ENCODE data around the gene MEIS3.

Gene MEIS3

GRCh38 chr19:47418692-47419029 is 666 bp downstream of the MEIS3 start (continued):
- TF ChIP-seq PRDM10 (tag by site-specific recombination; IDR thresholded peaks at IDR 0.05) (peak; percentile 85), PRDM4 (tag by site-specific recombination; IDR thresholded peaks at IDR 0.05) (no peak), ZNF639 (tag by site-specific recombination; IDR thresholded peaks at IDR 0.05) (no peak), ZNF404 (tag by site-specific recombination; IDR thresholded peaks at IDR 0.05) (no peak), ZNF76 (tag by site-specific recombination; IDR thresholded peaks at IDR 0.05; ENCODE audit: borderline replicate concordance, low read depth) (peak; percentile 33; the same call in 1 of the 2 replicates), ZNF549 (tag by site-specific recombination; IDR thresholded peaks at IDR 0.05) (no peak), EGR2 (tag by site-specific recombination; IDR thresholded peaks at IDR 0.05; ENCODE audit: low read depth) (peak; percentile 70; the same call in 1 of the 2 replicates), GLI4 (tag by site-specific recombination; IDR thresholded peaks at IDR 0.05) (no peak), ZNF133 (tag by site-specific recombination; IDR thresholded peaks at IDR 0.05) (0 out of 2 replicates have a peak, but pooled peaks have one; percentile 31), ZNF670 (tag by site-specific recombination; IDR thresholded peaks at IDR 0.05; ENCODE audit: low read depth) (no peak), YY1 (tag by site-specific recombination; IDR thresholded peaks at IDR 0.05) (no peak), ZNF677 (tag by site-specific recombination; IDR thresholded peaks at IDR 0.05) (no peak), KLF8 (tag by site-specific recombination; IDR thresholded peaks at IDR 0.05) (peak; percentile 82), KLF1 (tag by site-specific recombination; IDR thresholded peaks at IDR 0.05) (peak; percentile 53), ZFP69B (tag by site-specific recombination; IDR thresholded peaks at IDR 0.05) (0 out of 2 replicates have a peak, but pooled peaks have one; percentile 22), ZNF18 (tag by site-specific recombination; IDR thresholded peaks at IDR 0.05) (no peak), ZNF791 (tag by site-specific recombination; IDR thresholded peaks at IDR 0.05) (no peak), ZNF121 (tag by site-specific recombination; IDR thresholded peaks at IDR 0.05) (no peak), ZNF26 (tag by site-specific recombination; IDR thresholded peaks at IDR 0.05) (no peak), ZNF155 (tag by site-specific recombination; IDR thresholded peaks at IDR 0.05) (no peak), ZNF837 (tag by site-specific recombination; IDR thresholded peaks at IDR 0.05) (no peak), ZBTB10 (tag by site-specific recombination; IDR thresholded peaks at IDR 0.05) (peak; percentile 88), BCL11A (tag by site-specific recombination; IDR thresholded peaks at IDR 0.05; ENCODE audit: low read depth) (peak; percentile 51; the same call in 1 of the 2 replicates), ZNF311 (tag by site-specific recombination; IDR thresholded peaks at IDR 0.05; ENCODE audit: borderline replicate concordance) (no peak), ZBTB1 (tag by site-specific recombination; IDR thresholded peaks at IDR 0.05) (no peak)

Measured in HEK293 (cell line).